CD4-positive, alpha-beta T cell treated with Interleukin-4 for 4 hours (primary cell): ENCODE data around the gene TNRC18.
"Not testable (repeated sequence)": the region's sequence is repeated elsewhere in the genome, so short reads cannot be mapped to it uniquely, and the experiment has no call there.

Experiments
- DNase-seq: peaks from one replicate; pipeline ENCODE4 v3.0.0-alpha.2; 2020

Gene TNRC18

DNA sequence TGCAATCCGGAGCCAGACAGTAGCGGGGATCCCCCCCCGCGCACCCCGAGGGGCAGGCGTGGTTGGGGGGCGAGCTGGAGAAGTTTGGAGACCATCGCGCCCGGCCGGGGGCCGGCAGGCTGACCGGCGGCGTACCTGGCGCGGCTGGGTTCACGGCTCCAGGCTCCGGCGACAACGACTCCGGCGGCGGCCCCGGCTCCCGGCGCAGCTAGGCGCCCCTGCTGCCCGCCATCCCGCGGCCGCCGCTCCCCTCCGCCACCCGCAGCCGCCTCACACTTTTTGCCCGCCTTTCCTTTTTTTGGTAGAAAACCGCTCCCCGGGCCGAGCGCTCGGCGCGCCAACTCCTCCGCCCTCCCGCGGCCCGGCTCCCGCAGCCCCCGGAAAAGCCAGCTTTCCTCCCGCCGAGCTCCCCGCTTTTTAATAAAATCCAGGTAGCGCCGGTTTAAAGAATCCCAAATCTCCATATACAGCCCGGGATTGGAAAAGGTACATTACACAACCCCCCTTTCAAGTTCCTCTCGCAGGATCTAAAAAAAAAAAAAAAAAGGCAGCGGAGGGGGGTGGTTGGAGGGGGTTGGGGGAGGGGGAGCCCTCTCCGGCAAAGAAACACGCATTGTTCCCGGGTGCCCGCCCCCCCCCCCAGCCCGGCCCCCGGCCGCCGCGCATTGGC lies at the start of gene TNRC18:
TNRC18 (minus strand) TSS at position 529 of the 670 bp plus-strand sequence. CDS start 2,588 bp downstream, outside the sequence.
- DNase-seq: no peak

GRCh38 chr7:5472432-5473315 lies 49.0 kb upstream of the TNRC18 start:
- no peak for DNase-seq

DNA sequence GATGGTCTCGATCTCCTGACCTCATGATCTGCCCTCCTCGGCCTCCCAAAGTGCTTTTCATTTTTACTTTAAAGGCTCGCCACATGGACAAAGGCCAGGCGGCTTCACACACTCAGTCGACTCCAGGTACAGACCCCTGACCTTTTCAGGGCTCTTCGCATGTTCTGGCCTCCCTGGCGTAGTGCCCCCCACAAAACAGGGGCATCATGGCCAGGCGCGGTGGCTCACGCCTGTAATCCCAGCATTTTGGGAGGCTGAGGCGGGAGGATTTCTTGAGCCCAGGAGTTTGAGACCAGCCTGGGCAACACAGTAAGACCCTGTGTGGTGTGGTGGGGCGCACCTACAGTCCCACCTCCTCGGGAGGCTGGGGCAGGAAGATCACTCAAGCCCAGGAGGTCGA lies 48.0 kb upstream of the TNRC18 start:
- not testable (repeated sequence) for DNase-seq

GRCh38 chr7:5470816-5471215 lies 47.2 kb upstream of the TNRC18 start:
- DNase-seq: no peak

GRCh38 chr7:5470167-5470532 lies 46.5 kb upstream of the TNRC18 start:
- no peak for DNase-seq

DNA sequence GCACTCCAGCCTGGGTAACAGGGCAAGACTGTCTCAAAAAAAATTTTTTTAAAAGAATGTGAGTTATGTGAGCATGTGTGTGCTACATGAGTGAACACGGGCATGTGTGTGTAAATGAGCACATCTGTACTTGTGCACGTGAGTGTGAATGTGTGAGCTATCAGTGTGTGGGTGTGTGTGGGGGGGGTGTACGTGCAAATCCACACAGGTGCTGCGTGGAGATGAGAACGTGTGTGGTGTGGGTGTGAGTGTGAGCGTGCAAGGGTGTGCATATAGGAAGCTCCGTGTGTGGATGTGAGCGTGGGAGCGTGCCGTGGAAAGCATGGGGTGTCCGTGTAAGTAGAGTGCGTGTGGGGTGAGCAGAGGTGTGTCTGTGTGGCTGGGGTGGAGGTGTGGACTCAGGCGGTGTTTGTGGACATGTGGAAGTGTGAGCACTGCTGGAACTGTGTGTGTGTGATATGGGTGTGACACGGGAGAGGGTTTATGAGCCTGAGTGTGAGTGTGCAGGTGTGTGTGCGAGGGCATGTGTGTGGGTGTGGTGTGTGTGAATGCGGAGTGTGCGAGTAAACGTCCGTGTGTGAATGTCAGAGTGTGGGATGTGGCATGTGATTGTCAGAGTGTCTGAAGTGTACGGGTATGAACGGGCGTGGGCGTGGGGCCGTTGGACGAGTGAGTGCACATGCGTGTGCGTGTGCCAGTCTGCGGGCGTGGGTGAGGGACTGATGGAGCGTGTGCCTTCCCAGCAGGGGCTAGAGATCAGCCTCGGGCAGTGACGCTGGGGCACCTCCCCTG lies 45.9 kb upstream of the TNRC18 start:
- DNase-seq: no peak

GRCh38 chr7:5467645-5468044 lies 44.0 kb upstream of the TNRC18 start:
- no peak for DNase-seq

GRCh38 chr7:5466551-5466950 lies 42.9 kb upstream of the TNRC18 start:
- no peak for DNase-seq

DNA sequence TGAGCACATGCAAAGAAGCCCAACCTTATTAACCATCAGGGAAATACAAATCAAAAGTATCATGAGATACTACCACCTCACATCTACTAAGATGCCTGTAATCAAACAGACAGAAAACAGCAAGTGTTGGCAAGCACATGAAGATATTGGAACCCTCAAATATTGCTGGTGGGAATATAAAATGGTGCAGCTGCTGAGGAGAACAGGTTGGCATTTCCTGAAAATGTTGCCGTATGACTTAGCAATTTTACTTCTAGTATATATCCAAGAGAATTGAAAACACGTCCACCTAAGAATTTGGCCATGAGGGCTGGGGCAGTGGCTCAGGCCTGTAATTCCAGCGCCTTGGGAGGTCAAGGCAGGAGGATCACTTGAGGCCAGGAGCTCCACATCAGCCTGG lies 39.4 kb upstream of the TNRC18 start:
- DNase-seq: no peak

- DNase-seq: no peak
These were observed 38.6 kb upstream of the TNRC18 start for GRCh38 chr7:5462216-5462615.

- DNase-seq: no peak
These were observed 35.4 kb upstream of the TNRC18 start for GRCh38 chr7:5458921-5459480.

- DNase-seq: no peak
These were observed 33.7 kb upstream of the TNRC18 start for GRCh38 chr7:5457245-5457735.

DNA sequence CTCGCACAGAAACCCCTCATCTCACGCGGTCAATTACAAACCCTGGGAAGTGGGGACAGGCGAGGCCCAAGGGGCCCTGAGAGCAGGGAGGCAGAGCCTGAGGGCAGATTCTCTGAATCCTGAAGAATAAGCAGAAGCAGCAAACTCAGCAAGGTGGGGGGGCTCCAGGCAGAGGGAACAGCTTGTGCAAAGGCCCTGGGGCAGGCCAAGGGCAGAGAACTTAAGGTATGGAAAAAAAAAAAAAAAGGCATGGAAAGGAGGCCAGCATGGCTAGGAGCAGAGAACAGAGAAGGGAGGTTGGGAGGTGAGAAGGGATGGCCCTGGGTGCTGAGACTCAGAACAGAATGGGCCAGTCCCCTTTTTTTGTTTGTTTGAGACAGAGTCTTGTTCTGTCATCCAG lies 32.8 kb upstream of the TNRC18 start:
- DNase-seq: no peak

- DNase-seq: no peak
These were observed 32.1 kb upstream of the TNRC18 start for GRCh38 chr7:5455581-5456219.

- no peak for DNase-seq
These were observed 31.5 kb upstream of the TNRC18 start for GRCh38 chr7:5455175-5455574.

DNA sequence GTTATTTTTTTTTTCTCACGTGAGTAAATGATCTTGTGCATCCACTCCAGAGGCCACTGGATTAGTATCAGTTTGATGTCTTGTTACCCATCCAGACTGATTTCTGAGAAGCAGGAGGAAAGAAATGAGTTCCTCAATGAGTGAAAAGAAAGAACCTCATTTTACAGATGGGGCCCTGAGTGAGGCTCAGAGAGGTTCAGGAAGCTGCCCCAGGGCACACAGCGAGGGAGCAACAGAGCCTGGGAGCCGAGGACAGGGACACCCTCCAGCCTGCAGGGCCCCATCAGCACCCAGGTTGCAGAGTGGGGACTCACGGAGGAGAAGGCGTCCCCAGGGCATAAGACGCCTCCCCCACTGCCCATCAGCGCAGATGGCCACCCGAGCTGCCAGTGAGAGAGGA lies 30.9 kb upstream of the TNRC18 start:
- DNase-seq: no peak

DNA sequence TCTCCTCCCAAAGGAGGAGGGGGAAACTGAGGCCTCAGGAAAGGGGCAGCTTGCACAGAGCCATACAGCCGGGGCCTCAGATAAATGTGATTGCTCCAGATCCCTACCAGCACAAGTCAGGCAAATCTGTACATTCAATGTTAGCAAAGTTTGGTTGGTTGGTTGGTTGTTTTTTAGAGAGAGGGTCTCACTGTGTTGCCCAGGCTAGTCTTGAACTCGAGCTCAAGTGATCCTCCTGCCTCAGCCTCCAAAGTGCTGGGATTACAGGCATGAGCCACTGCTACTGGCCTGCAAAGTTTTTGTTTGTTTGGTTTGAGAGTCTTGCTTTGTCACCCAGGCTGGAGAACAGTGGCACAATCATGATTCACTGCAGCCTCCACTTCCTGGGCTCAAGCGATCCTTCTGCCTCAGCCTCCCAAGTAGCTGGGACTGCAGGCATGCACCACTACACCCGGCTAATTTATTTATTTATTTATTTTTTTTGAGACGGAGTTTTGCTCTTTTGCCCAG lies 30.0 kb upstream of the TNRC18 start:
- DNase-seq: no peak

DNA sequence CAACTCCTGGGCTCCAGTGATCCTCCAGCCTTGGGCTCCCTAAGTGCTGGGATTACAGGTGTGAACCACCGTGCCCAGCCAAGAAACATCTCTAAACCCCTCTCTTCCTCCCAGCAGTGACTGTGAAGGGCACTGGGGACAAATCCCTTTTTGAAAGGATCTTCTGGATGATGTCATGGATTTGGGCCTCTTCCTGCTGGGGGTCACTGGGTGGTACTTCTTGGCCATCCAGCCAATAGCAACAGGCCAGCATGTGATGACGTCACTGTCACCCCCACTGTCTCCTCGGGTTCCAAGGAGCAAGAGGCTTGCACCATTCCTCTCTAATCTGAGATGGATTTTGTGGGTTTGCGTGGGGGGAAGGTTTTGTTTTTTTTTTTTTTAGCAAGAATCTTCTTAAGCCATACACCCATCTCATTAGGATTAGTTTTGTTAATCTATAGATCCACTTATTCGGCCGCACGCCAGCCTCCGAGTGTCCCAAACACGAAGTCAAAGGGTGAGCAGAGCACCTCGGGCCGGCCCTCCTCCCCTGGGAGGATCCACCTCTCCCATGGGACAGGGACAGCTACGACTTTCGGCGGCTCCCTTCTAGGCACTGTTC lies 29.4 kb upstream of the TNRC18 start:
- DNase-seq: no peak

- DNase-seq: no peak
These were observed 28.9 kb upstream of the TNRC18 start for GRCh38 chr7:5452470-5452899.

- no peak for DNase-seq
These were observed 27.8 kb upstream of the TNRC18 start for GRCh38 chr7:5451391-5451790.

DNA sequence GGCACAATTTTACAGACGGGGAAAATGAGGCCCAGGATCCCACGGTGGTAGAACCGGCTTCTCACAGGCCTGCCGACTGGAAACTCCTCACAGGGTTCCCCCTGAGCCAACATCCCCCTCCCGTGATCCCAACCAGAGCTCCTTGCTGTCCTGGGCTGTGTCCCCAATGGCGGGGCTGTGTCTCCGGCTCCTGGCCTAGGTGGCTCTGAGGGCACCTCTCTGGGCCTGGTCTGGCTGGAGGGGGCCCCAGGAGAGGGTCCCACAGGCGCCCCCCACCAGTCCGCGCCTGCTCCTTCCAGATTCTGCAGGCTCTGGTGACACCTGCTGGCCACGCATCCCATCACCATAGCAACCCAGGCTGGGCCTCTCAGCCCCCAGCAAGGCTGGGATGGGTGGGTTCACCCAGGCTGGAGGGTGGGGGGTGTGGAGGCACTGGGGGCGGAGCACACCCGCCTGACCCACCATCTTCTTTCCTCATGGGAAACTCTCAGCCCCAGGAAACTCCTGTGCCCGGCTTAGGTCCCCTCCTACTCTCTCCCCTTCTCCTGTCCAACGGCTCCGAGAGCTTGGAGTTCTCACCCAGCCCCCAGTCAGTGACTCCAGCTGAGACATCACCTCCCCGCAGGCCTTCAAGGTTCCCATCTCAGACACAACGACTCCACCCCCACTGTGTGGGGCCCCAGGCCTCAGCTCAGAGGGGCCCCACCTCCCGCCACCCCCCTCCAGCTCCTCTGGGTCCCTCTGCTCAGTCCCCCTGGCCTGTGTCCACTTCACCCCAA lies 27.1 kb upstream of the TNRC18 start:
- peak; percentile 19 for DNase-seq
